Measurements from ENCODE around the gene CXXC5.
"Not testable (repeated sequence)": the region's sequence is repeated elsewhere in the genome, so short reads cannot be mapped to it uniquely, and the experiment has no call there.

The CXXC5 gene

GRCh38 chr5:139648205-139649081, at the start of gene CXXC5:
Gene CXXC5, plus strand, starts transcription at chr5:139648349. Its CDS starts 32,175 bp downstream, at chr5:139680524.
- no peak for DNase-seq

GRCh38 chr5:139598601-139598965, 49.6 kb upstream of the CXXC5 start:
- DNase-seq, result not testable (repeated sequence)

- no peak for DNase-seq
Measured at GRCh38 chr5:139600336-139600949, 47.7 kb upstream of the CXXC5 start.

GRCh38 chr5:139601429-139601828, 46.7 kb upstream of the CXXC5 start:
- DNase-seq, result no peak

- DNase-seq, result not testable (repeated sequence)
Measured at GRCh38 chr5:139601948-139602347, 46.2 kb upstream of the CXXC5 start.

GRCh38 chr5:139605887-139606286, 42.3 kb upstream of the CXXC5 start:
- no peak for DNase-seq

GRCh38 chr5:139611703-139612584, 36.2 kb upstream of the CXXC5 start:
- no peak for DNase-seq

- no peak for DNase-seq
Measured at GRCh38 chr5:139619861-139620260, 28.3 kb upstream of the CXXC5 start.

- DNase-seq, result not testable (repeated sequence)
Measured at GRCh38 chr5:139625398-139625797, 22.8 kb upstream of the CXXC5 start.

- DNase-seq, result no peak
Measured at GRCh38 chr5:139630855-139631254, 17.3 kb upstream of the CXXC5 start.

GRCh38 chr5:139631520-139632165, 16.5 kb upstream of the CXXC5 start:
- no peak for DNase-seq

GRCh38 chr5:139633295-139634027, 14.7 kb upstream of the CXXC5 start:
- DNase-seq, result peak; percentile 53 to 61

- DNase-seq, result no peak
Measured at GRCh38 chr5:139634028-139634325, 14.2 kb upstream of the CXXC5 start.

- no peak for DNase-seq
Measured at GRCh38 chr5:139634541-139634940, 13.6 kb upstream of the CXXC5 start.

GRCh38 chr5:139635191-139635590, 13.0 kb upstream of the CXXC5 start:
- DNase-seq, result no peak

- DNase-seq, result no peak
Measured at GRCh38 chr5:139635606-139636206, 12.4 kb upstream of the CXXC5 start.

- no peak for DNase-seq
Measured at GRCh38 chr5:139636207-139636792, 11.8 kb upstream of the CXXC5 start.

GRCh38 chr5:139636975-139637408, 11.2 kb upstream of the CXXC5 start:
- no peak for DNase-seq

- no peak for DNase-seq
Measured at GRCh38 chr5:139637438-139638089, 10.6 kb upstream of the CXXC5 start.

- no peak for DNase-seq
Measured at GRCh38 chr5:139638090-139638735, 9.9 kb upstream of the CXXC5 start.

All from stimulated activated CD4-positive, alpha-beta T cell treated with anti-CD3 and anti-CD28 coated beads, Interleukin-2, amount 100 ng/mL, for 48 hours (primary cell).